ENCODE results near the gene NHLH2. TPM values are rescaled to one million over a fixed set of nuclear protein-coding genes. Genes with fewer than 3 reads are reported as not detected.

NHLH2 gene
- polyA plus RNA-seq, 1 donor from 2014 or later, result 0.31 TPM

DNA sequence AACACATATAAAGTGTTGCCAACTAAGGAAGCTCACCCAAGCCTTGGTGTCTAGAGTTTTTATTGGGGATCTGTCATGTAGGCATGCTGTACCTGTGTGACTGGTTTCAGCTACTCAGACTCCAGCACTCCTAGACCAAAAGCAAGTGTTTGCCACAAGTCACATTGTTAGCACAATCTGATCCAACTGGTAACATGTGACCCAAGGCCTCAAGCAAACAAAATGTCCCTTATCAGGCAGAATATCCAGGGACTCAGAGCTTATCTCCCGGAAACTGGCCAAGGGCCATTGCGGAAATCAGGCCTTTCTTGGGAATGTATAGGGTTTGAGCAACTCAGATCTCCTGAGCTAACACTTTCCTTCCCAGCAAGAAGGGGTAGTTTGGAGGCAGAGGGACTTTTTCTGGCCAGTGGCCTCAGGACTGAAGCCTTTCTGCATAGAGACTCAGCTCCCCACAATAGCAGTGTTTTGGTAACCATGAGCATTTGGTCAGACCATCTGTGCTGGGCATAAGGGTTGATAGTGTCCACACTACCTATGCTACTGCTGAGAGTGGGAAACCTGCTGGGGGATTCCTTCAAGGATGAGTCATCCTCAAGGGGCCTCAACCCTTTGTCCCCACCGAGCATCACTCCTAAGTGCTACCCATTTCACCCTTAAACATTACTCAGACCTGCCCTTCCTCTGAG lies 29.6 kb downstream of the NHLH2 start:
- no peaks in the 10 kb centered on the region for H3K36me3 ChIP-seq (ENCODE audit: insufficient read depth, low read length)
- H4K20me1 ChIP-seq (ENCODE audit: insufficient read depth), result no peaks in the 10 kb centered on the region
- no peak overlapping the region for H3K9ac ChIP-seq (ENCODE audit: low read length)
- H3K27ac ChIP-seq (ENCODE audit: low read length), result no peak overlapping the region
- no peaks in the 10 kb centered on the region for H3K9me2 ChIP-seq (ENCODE audit: insufficient read depth, low read length)
- H3K27me3 ChIP-seq (ENCODE audit: insufficient read depth, low read depth, low read length), result no peaks in the 10 kb centered on the region
- H3K9me3 ChIP-seq (ENCODE audit: low read length), result no peaks in the 10 kb centered on the region
- no peak for TF ChIP-seq POLR2AphosphoS5 (IDR thresholded peaks at IDR 0.05)
- TF ChIP-seq RAD21 (conservative IDR thresholded peaks at IDR 0.05), result no peak
- TF ChIP-seq, protein P1, sequence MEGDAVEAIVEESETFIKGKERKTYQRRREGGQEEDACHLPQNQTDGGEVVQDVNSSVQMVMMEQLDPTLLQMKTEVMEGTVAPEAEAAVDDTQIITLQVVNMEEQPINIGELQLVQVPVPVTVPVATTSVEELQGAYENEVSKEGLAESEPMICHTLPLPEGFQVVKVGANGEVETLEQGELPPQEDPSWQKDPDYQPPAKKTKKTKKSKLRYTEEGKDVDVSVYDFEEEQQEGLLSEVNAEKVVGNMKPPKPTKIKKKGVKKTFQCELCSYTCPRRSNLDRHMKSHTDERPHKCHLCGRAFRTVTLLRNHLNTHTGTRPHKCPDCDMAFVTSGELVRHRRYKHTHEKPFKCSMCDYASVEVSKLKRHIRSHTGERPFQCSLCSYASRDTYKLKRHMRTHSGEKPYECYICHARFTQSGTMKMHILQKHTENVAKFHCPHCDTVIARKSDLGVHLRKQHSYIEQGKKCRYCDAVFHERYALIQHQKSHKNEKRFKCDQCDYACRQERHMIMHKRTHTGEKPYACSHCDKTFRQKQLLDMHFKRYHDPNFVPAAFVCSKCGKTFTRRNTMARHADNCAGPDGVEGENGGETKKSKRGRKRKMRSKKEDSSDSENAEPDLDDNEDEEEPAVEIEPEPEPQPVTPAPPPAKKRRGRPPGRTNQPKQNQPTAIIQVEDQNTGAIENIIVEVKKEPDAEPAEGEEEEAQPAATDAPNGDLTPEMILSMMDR (IDR thresholded peaks at IDR 0.05; ENCODE audit: poor library complexity, severe bottlenecking), result no peak
- no peak for TF ChIP-seq MXI1 (conservative IDR thresholded peaks at IDR 0.05; ENCODE audit: poor library complexity, severe bottlenecking)
- TF ChIP-seq SMC3 (conservative IDR thresholded peaks at IDR 0.05; ENCODE audit: poor library complexity), result no peak
- no peak for TF ChIP-seq EZH2 (IDR thresholded peaks at IDR 0.05; ENCODE audit: borderline replicate concordance, insufficient read depth, low read length, poor library complexity, severe bottlenecking)
- no peak for TF ChIP-seq TAF1 (IDR thresholded peaks at IDR 0.05; ENCODE audit: low read depth)
- TF ChIP-seq EP300 (conservative IDR thresholded peaks at IDR 0.05; ENCODE audit: poor library complexity, severe bottlenecking), result no peak
- TF ChIP-seq, protein P2, sequence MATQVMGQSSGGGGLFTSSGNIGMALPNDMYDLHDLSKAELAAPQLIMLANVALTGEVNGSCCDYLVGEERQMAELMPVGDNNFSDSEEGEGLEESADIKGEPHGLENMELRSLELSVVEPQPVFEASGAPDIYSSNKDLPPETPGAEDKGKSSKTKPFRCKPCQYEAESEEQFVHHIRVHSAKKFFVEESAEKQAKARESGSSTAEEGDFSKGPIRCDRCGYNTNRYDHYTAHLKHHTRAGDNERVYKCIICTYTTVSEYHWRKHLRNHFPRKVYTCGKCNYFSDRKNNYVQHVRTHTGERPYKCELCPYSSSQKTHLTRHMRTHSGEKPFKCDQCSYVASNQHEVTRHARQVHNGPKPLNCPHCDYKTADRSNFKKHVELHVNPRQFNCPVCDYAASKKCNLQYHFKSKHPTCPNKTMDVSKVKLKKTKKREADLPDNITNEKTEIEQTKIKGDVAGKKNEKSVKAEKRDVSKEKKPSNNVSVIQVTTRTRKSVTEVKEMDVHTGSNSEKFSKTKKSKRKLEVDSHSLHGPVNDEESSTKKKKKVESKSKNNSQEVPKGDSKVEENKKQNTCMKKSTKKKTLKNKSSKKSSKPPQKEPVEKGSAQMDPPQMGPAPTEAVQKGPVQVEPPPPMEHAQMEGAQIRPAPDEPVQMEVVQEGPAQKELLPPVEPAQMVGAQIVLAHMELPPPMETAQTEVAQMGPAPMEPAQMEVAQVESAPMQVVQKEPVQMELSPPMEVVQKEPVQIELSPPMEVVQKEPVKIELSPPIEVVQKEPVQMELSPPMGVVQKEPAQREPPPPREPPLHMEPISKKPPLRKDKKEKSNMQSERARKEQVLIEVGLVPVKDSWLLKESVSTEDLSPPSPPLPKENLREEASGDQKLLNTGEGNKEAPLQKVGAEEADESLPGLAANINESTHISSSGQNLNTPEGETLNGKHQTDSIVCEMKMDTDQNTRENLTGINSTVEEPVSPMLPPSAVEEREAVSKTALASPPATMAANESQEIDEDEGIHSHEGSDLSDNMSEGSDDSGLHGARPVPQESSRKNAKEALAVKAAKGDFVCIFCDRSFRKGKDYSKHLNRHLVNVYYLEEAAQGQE (IDR thresholded peaks at IDR 0.05; ENCODE audit: borderline replicate concordance), result no peak
- H3F3A ChIP-seq (ENCODE audit: insufficient read depth, low read length, poor library complexity, severe bottlenecking), result no peaks in the 10 kb centered on the region
- no peak overlapping the region for H3K4me2 ChIP-seq (ENCODE audit: low read length)
- no peaks in the 10 kb centered on the region for H3K79me2 ChIP-seq (replicated peaks; ENCODE audit: insufficient read depth, low read length)
- no peak overlapping the region for H3K4me3 ChIP-seq (ENCODE audit: low read length)
- H2AFZ ChIP-seq (ENCODE audit: low read depth, low read length), result no peak overlapping the region

DNA sequence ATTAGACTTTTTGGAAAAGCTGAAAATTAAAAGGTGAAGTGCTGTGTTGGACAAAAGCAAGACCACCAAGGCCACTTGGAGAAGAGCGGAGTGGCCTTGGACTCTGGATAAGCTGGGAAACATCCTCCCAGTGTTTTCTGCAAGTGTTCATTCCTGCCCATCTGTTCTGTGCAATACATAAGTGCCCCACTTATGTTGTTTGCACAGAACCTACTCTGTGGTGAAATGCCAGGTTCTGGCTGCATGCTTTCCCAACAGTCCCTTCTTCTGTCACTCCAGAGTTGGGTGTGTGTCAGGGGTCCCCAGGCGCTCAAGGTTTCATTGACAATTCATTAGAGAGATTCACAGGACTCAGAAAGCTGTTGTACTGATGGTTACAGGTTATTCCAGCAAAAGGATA lies 30.3 kb downstream of the NHLH2 start:
- Histone ChIP-seq H3K27ac (ENCODE audit: low read length) (no peak overlapping the region), H4K20me1 (ENCODE audit: insufficient read depth) (no peaks in the 10 kb centered on the region), H3K9me3 (ENCODE audit: low read length) (no peaks in the 10 kb centered on the region), H3K4me3 (ENCODE audit: low read length) (no peak overlapping the region), H3K27me3 (ENCODE audit: insufficient read depth, low read depth, low read length) (no peaks in the 10 kb centered on the region), H3K9me2 (ENCODE audit: insufficient read depth, low read length) (no peaks in the 10 kb centered on the region), H3K4me2 (ENCODE audit: low read length) (no peak overlapping the region), H3K9ac (ENCODE audit: low read length) (no peak overlapping the region), H3K36me3 (ENCODE audit: insufficient read depth, low read length) (no peaks in the 10 kb centered on the region), H3F3A (ENCODE audit: insufficient read depth, low read length, poor library complexity, severe bottlenecking) (no peaks in the 10 kb centered on the region), H3K79me2 (replicated peaks; ENCODE audit: insufficient read depth, low read length) (no peaks in the 10 kb centered on the region), H2AFZ (ENCODE audit: low read depth, low read length) (no peak overlapping the region)
- TF ChIP-seq POLR2AphosphoS5 (IDR thresholded peaks at IDR 0.05) (no peak), RAD21 (conservative IDR thresholded peaks at IDR 0.05) (no peak), TAF1 (IDR thresholded peaks at IDR 0.05; ENCODE audit: low read depth) (no peak), EP300 (conservative IDR thresholded peaks at IDR 0.05; ENCODE audit: poor library complexity, severe bottlenecking) (no peak), SMC3 (conservative IDR thresholded peaks at IDR 0.05; ENCODE audit: poor library complexity) (no peak), EZH2 (IDR thresholded peaks at IDR 0.05; ENCODE audit: borderline replicate concordance, insufficient read depth, low read length, poor library complexity, severe bottlenecking) (no peak), MXI1 (conservative IDR thresholded peaks at IDR 0.05; ENCODE audit: poor library complexity, severe bottlenecking) (no peak)
- TF ChIP-seq, protein P2 (IDR thresholded peaks at IDR 0.05; ENCODE audit: borderline replicate concordance), result no peak
- TF ChIP-seq, protein P1 (IDR thresholded peaks at IDR 0.05; ENCODE audit: poor library complexity, severe bottlenecking), result no peak

Measured in neural cell (in vitro differentiated cells).